Adipocyte (in vitro differentiated cells): ENCODE results near the gene IAH1.
A peak's percentile ranks its signal among the peaks of the same experiment; 100 is the strongest.
"Not testable (repeated sequence)": the region's sequence is repeated elsewhere in the genome, so short reads cannot be mapped to it uniquely, and the experiment has no call there.

Source experiments
- DNase-seq: peaks from one replicate; pipeline ENCODE4 v3.0.0-alpha.2; 2015; ENCODE audit warnings: low read depth
- H3K27me3 ChIP-seq: replicated peaks from 2 replicates; pipeline ENCODE4 v1.7.0; 2013; ENCODE audit warnings: mild to moderate bottlenecking, low read length, moderate library complexity; ENCODE audit not compliant: control insufficient read depth, insufficient read depth
- H3K36me3 ChIP-seq: 2 replicates; pipeline ENCODE4 v1.7.0; 2013; ENCODE audit warnings: low read length, mild to moderate bottlenecking, moderate library complexity; ENCODE audit not compliant: control insufficient read depth, insufficient read depth, severe bottlenecking
- H3K4me1 ChIP-seq: 2 replicates; pipeline ENCODE4 v1.7.0; 2013; ENCODE audit warnings: mild to moderate bottlenecking, low read length, moderate library complexity; ENCODE audit not compliant: control insufficient read depth, insufficient read depth
- H3K4me3 ChIP-seq: 2 replicates; pipeline ENCODE4 v1.7.0; 2013; ENCODE audit warnings: mild to moderate bottlenecking, low read length, moderate library complexity
- H3K9ac ChIP-seq: 2 replicates; pipeline ENCODE4 v1.7.0; 2013; ENCODE audit warnings: mild to moderate bottlenecking, low read length, moderate library complexity
- H3K9me3 ChIP-seq: 2 replicates; pipeline ENCODE4 v1.7.0; 2013; ENCODE audit warnings: mild to moderate bottlenecking, low read length, moderate library complexity; ENCODE audit not compliant: control insufficient read depth

The IAH1 gene

DNA sequence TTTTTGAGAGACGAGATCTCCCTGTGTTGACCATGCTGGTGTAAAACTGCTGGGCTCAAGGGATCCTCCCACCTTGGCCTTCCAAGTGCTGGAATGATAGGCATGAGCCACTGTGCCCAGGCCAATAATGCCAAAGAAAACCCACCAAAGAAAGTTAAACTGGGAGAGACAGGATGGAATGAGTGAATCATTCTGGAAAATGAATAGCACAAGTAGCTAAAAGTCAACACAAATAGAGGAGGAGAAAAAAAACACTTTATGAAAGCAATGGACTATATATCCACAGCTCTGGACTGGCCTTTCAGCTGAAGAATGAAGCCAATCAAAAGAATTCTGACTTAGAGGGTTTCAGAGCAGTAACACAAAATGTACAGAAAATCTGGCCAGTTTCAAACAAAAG is 23.9 kb downstream of the IAH1 start:
- Histone ChIP-seq H3K9ac (no peak overlapping the region), H3K36me3 (peaks cover 86% of the 10 kb centered on the region), H3K4me1 (peaks cover 14% of the 10 kb centered on the region), H3K4me3 (no peak overlapping the region), H3K9me3 (no peaks in the 10 kb centered on the region), H3K27me3 (no peaks in the 10 kb centered on the region)
- peak; percentile 19 for DNase-seq

DNA sequence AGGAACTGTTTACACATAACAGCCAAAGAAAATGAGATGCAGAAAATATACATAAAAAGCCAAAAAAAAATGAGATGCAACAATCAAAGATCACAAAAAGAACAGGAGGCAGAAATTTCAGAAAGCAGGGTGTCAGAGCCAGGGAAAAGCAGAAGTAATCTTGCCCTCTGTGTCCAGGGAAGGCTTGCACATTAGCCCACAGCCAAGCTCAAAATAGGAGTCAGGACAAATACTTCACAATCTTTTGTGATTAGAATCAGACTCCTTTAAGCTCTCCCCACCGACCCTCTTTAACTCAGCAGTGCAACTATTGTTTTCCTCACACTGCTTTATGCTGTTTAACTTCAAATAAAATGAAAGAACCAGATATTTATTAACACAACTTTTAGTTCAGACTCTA is 34.6 kb downstream of the IAH1 start:
- no peaks in the 10 kb centered on the region for H3K27me3 ChIP-seq
- no peaks in the 10 kb centered on the region for H3K9me3 ChIP-seq
- H3K36me3 ChIP-seq = peaks cover 57% of the 10 kb centered on the region
- H3K4me1 ChIP-seq = peaks cover 17% of the 10 kb centered on the region
- H3K4me3 ChIP-seq = no peak overlapping the region
- peak overlapping the region; percentile 43 for H3K9ac ChIP-seq
- DNase-seq = peak; percentile 25

DNA sequence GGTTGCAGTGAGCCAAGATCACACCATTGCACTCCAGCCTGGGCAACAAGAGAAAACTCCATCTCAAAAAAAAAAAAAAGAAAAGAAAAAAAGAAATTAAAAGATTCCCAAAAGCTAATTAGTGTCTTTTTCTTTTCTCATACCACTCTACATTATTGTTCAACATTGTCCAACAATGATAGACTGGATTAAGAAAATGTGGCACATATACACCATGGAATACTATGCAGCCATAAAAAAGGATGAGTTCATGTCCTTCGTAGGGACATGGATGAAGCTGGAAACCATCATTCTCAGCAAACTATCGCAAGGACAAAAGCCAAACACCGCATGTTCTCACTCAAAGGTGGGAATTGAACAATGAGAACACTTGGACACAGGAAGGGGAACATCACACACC is 39.6 kb downstream of the IAH1 start:
- not testable (repeated sequence) for H3K9ac ChIP-seq, DNase-seq, H3K4me3 ChIP-seq, H3K27me3 ChIP-seq, H3K9me3 ChIP-seq
- Histone ChIP-seq H3K4me1 (peaks cover 12% of the 10 kb centered on the region), H3K36me3 (peaks cover 69% of the 10 kb centered on the region)

DNA sequence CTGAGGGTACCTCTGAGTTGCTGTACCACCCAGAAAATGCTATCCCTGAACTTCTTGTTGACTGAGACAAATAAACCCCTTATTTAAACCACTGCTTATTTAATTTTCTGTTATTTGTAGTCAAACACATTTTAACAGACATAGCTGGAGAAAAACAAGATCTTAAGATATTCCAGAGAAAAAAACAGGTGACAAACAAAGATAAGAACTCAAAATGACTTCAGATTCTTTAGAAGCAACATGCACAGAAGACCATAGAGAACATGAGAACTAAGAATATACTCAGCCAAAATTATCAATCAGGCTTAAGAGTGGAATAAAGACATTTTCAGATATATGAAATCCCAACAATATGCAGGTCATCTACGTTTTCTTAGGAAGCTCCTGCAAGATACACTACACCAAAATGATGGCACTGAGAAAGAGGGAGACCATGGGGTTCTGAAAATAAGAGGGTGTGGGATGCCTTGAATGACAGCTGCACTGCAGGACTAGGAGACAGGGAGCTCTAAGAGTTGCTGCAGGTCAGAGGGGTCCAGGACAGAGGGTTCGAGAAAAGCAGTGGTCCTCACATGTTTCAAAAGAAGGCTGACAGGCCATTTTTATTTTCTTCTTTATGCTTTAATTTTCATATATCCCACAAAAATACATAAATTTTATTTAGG is 42.9 kb downstream of the IAH1 start:
- Histone ChIP-seq H3K4me1 (no peaks in the 10 kb centered on the region), H3K9me3 (no peaks in the 10 kb centered on the region), H3K27me3 (no peaks in the 10 kb centered on the region), H3K4me3 (no peak overlapping the region), H3K36me3 (peaks cover 85% of the 10 kb centered on the region), H3K9ac (no peak overlapping the region)
- DNase-seq = no peak

DNA sequence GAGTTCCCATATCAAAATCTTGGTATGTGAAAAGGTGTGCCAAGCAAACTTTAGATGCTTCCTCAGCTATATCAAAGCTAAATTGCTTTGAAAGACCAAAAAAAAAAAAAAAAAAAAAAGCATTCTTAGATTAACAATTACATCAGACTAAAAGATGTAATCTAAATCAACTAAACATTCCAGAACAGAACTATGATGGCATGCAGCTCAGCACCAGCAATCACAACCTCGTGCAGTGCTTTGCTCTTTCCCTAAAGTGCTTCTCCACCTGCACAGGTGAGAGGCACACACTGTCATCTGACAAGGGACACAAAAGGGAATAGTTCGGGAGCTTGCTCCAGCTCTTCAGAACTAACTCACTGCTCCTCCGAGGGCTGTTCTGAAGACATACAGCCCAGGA is 43.8 kb downstream of the IAH1 start:
- Histone ChIP-seq H3K36me3 (peaks cover 84% of the 10 kb centered on the region), H3K27me3 (no peaks in the 10 kb centered on the region), H3K4me3 (no peak overlapping the region), H3K4me1 (no peaks in the 10 kb centered on the region), H3K9ac (no peak overlapping the region), H3K9me3 (no peaks in the 10 kb centered on the region)
- DNase-seq = peak; percentile 24

DNA sequence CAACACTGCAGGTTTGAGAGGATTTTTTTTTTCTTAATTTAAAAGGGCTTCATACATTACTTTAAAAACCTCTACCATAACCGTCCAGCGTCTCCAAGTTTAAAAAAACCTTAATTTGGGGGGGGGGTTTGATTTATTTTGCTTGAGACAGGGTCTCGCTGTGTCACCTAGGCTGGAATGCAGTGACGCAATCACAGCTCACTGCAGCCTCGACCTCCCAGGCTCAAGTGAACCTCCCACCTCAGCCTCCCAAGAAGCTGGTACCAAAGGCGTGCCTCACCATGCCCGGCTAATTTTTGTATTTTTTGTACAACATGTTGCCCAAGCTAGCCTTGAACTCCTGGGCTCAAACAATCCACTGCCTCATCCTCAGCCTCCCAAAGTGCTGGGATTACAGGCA is 44.4 kb downstream of the IAH1 start:
- H3K27me3 ChIP-seq = no peaks in the 10 kb centered on the region
- no peak overlapping the region for H3K4me3 ChIP-seq
- no peaks in the 10 kb centered on the region for H3K9me3 ChIP-seq
- no peak overlapping the region for H3K9ac ChIP-seq
- peaks cover 85% of the 10 kb centered on the region for H3K36me3 ChIP-seq
- H3K4me1 ChIP-seq = no peaks in the 10 kb centered on the region
- no peak for DNase-seq

DNA sequence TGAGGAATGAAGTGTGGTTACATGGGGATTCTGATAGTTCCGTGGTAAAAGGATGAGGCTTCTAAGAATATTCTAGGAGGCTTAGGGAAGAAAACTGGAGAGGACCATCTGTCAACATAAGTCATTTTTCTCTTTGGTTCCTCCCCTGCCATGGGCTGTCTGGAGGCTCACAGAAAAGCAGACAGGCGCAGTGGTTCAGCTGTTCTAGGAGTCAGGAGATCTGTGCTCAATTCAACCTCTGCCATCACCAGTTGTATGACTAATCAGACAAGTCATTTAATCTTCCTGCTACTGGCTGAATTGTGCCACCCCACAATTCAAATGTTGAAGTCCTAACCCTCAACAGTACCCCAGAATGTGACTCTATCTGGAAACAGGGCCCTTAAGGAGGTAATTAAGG is 44.9 kb downstream of the IAH1 start:
- Histone ChIP-seq H3K9me3 (no peaks in the 10 kb centered on the region), H3K36me3 (peaks cover 89% of the 10 kb centered on the region), H3K9ac (no peak overlapping the region), H3K4me3 (no peak overlapping the region), H3K27me3 (no peaks in the 10 kb centered on the region), H3K4me1 (no peaks in the 10 kb centered on the region)
- DNase-seq = no peak

DNA sequence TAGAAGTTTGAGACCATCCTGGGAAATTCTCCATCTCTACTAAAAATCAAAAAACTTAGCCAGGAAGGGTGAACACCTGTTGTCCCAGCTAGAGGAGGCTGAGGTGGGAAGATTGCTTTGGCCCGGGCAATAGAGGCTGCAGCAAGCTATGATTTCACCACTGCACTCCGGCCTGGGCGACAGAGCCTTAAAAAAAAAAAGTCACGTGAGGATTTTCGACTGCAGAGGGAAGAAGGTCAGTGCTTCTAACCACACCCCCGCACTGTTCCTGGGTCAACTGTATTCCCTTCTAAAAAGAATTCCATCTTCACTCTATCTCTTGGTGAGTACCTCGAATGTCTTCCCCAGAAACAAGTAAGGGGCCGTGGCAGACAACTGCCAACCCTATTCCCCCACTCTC is 49.9 kb downstream of the IAH1 start:
- no peak overlapping the region for H3K4me3 ChIP-seq
- H3K9ac ChIP-seq = no peak overlapping the region
- no peaks in the 10 kb centered on the region for H3K9me3 ChIP-seq
- no peaks in the 10 kb centered on the region for H3K4me1 ChIP-seq
- no peak for DNase-seq
- H3K27me3 ChIP-seq = no peaks in the 10 kb centered on the region
- peaks cover 86% of the 10 kb centered on the region for H3K36me3 ChIP-seq

DNA sequence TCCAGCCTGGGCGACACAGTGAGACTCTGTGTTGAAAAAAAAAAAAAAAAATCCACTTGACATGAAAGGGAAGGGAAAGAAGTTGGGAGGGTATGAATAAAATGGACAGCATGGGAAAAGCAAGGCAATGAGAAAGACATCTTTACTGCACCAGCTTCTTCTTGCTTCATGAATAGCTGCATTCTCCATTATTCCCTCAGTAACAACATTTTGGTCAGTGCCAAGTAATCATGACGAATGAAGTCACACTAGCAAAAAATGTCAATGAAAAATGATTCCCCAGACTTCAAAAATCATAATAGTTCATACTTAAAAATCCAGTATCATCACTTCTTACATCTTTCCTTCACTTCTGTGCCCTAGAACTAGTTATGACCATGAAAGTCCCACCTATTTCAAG is 50.9 kb downstream of the IAH1 start:
- peaks cover 86% of the 10 kb centered on the region for H3K36me3 ChIP-seq
- DNase-seq = no peak

DNA sequence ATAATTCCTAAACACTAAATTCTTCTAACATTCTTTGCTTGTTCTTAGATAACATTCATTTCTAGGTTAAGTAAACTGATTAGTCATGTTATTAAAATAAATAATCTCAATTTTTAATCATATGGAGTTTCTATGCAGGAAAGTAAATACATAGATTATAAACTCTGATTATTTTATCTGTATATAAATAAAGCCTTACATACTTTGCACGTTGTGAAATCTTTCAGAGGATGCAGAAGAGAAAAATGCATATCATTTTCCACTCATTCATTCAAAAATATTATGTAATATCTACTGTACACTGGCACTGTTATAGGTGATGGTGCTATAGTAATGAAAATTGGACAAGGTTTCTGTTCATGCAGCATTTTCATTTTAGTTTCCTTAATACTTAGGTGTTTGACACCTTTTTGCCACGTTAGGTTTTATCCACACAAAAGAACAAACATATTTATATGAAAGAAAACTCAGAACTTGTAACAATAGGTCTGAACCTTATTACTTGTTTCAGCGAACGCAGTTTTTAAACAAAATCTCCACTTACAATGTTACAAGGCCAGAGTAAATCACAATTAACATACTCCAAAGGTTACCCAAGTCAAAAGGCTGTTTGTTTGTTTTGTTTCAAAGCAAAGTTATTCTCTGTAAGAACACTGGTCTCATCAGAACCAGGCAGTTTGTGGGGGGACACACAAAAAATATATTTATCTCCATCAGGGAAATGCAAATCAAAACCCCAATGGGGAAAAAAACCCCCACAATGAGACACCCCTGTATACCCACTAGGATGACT is 53.8 kb downstream of the IAH1 start:
- H3K4me1 ChIP-seq = no peaks in the 10 kb centered on the region
- no peak overlapping the region for H3K4me3 ChIP-seq
- H3K27me3 ChIP-seq = no peaks in the 10 kb centered on the region
- no peak overlapping the region for H3K9ac ChIP-seq
- H3K9me3 ChIP-seq = no peaks in the 10 kb centered on the region
- DNase-seq = peak; percentile 28
- peaks cover 75% of the 10 kb centered on the region for H3K36me3 ChIP-seq

More for the DNA sequence above, 50.9 kb downstream of the IAH1 start:
- Histone ChIP-seq H3K9ac (no peak overlapping the region), H3K4me3 (no peak overlapping the region), H3K9me3 (no peaks in the 10 kb centered on the region), H3K4me1 (no peaks in the 10 kb centered on the region), H3K27me3 (no peaks in the 10 kb centered on the region)

DNA sequence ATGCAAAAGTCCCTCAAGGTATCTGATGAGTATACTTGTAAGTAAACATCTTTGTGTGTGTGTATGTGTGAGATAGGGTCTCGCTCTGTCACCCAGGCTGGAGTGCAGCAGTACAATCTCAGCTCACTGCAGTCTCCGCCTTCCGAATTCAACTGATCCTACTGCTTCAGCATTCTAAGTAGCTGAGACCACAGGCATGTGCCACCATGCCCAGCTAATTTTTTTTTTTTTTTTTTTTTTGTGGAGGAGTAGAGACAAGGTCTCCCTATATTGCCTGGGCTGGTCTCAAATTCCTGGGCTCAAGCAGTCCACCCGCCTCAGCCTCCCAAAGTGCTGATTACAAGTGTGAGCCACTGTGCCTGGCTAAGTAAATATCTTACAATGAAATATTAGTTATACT is 58.1 kb downstream of the IAH1 start:
- Histone ChIP-seq H3K4me3 (no peak overlapping the region), H3K9ac (no peak overlapping the region), H3K9me3 (no peaks in the 10 kb centered on the region), H3K4me1 (peaks cover 21% of the 10 kb centered on the region), H3K27me3 (no peaks in the 10 kb centered on the region), H3K36me3 (peaks cover 62% of the 10 kb centered on the region)
- DNase-seq = no peak
